HEK293 (cell line): Measurements from ENCODE around the gene S100A8.
"Not testable (repeated sequence)": the region's sequence is repeated elsewhere in the genome, so short reads cannot be mapped to it uniquely, and the experiment has no call there.

ENCODE experiments used
- CTCF ChIA-PET: fragments of 350-600 bp; formaldehyde crosslinking; extraction: SDS; loops from one replicate; lab custom pipeline; 2021; ENCODE audit warnings: antibody characterized with exemption; lab: Yijun Ruan, JAX
- POLR2A ChIA-PET: fragments of 300-600 bp; formaldehyde crosslinking; extraction: SDS; loops from one replicate; lab custom pipeline; 2020; ENCODE audit warnings: antibody characterized with exemption, inconsistent platforms; lab: Yijun Ruan, JAX
- H3K27ac ChIP-seq: fragments of 200-500 bp; sonication (Bioruptor generic); 2 replicates; pipeline ENCODE4 v1.5.1; 2014; ENCODE audit warnings: low read depth, low read length, control low read depth, inconsistent platforms; ENCODE audit errors: extremely low read depth
- H3K36me3 ChIP-seq, 2 experiments: fragments of 200-500 bp in 1 of 2; sonication (Bioruptor generic) in 1 of 2; 1 replicate in 1 of 2; 2 replicates in 1 of 2; pipeline ENCODE4 v1.5.1; 2014 to 2017; ENCODE audit warnings: inconsistent platforms in 2 of 2, low read length in 2 of 2; ENCODE audit not compliant: control insufficient read depth in 2 of 2, insufficient read depth in 1 of 2
- H3K4me1 ChIP-seq: fragments of 200-500 bp; sonication (Bioruptor generic); 2 replicates; pipeline ENCODE4 v1.5.1; 2014; ENCODE audit warnings: mild to moderate bottlenecking, low read length, inconsistent platforms; ENCODE audit not compliant: control insufficient read depth, insufficient read depth
- H3K4me3 ChIP-seq: 2 replicates; pipeline ENCODE4 v1.5.1; 2011; ENCODE audit warnings: low read depth, mild to moderate bottlenecking, control low read depth, low read length, moderate library complexity
- H3K9me3 ChIP-seq: fragments of 200-500 bp; sonication (Bioruptor generic); 2 replicates; pipeline ENCODE4 v1.5.1; 2014; ENCODE audit warnings: low read depth, low read length, inconsistent platforms; ENCODE audit not compliant: control insufficient read depth, insufficient read depth
- BCL11A ChIP-seq: fragments of 450-650 bp; formaldehyde crosslinking; IDR thresholded peaks from 2 replicates; pipeline ENCODE4 v1.5.1; 2016; ENCODE audit warnings: low read depth, missing biosample characterization, missing genetic modification characterization
- CTCF ChIP-seq: fragments of 450-650 bp; formaldehyde crosslinking; IDR thresholded peaks from 2 replicates; pipeline ENCODE4 v1.5.1; 2016; ENCODE audit warnings: missing biosample characterization, missing genetic modification characterization
- GFI1B ChIP-seq: fragments of 450-650 bp; formaldehyde crosslinking; IDR thresholded peaks from 2 replicates; pipeline ENCODE4 v1.5.1; 2016; ENCODE audit warnings: missing biosample characterization, missing genetic modification characterization
- ZNF121 ChIP-seq: fragments of 450-650 bp; formaldehyde crosslinking; IDR thresholded peaks from 2 replicates; pipeline ENCODE4 v1.5.1; 2016; ENCODE audit warnings: missing biosample characterization, missing genetic modification characterization
- ZNF202 ChIP-seq: fragments of 450-650 bp; formaldehyde crosslinking; IDR thresholded peaks from 2 replicates; pipeline ENCODE4 v1.5.1; 2016; ENCODE audit warnings: missing biosample characterization, missing genetic modification characterization, borderline replicate concordance
- ZNF23 ChIP-seq: fragments of 450-650 bp; formaldehyde crosslinking; IDR thresholded peaks from 2 replicates; pipeline ENCODE4 v1.5.1; 2016; ENCODE audit warnings: missing biosample characterization, missing genetic modification characterization, borderline replicate concordance
- ZNF266 ChIP-seq: fragments of 450-650 bp; formaldehyde crosslinking; IDR thresholded peaks from 2 replicates; pipeline ENCODE4 v1.5.1; 2016; ENCODE audit warnings: missing biosample characterization, missing genetic modification characterization, low read depth
- ZNF391 ChIP-seq: fragments of 450-650 bp; formaldehyde crosslinking; IDR thresholded peaks from 2 replicates; pipeline ENCODE4 v1.5.1; 2016; ENCODE audit warnings: low read depth, missing biosample characterization, missing genetic modification characterization, borderline replicate concordance
- ZNF501 ChIP-seq: fragments of 450-650 bp; formaldehyde crosslinking; IDR thresholded peaks from 2 replicates; pipeline ENCODE4 v1.5.1; 2016; ENCODE audit warnings: missing biosample characterization, missing genetic modification characterization
- ZNF510 ChIP-seq: fragments of 450-650 bp; formaldehyde crosslinking; IDR thresholded peaks from 2 replicates; pipeline ENCODE4 v1.5.1; 2018; ENCODE audit warnings: mild to moderate bottlenecking, missing genetic modification characterization, missing biosample characterization; ENCODE audit not compliant: insufficient replicate concordance
- ZNF626 ChIP-seq: fragments of 450-650 bp; sonication (Bioruptor Pico); formaldehyde crosslinking; IDR thresholded peaks from 2 replicates; pipeline ENCODE4 v1.5.1; 2018; ENCODE audit warnings: missing biosample characterization, missing genetic modification characterization, inconsistent platforms
- ZNF645 ChIP-seq: fragments of 450-650 bp; formaldehyde crosslinking; IDR thresholded peaks from 2 replicates; pipeline ENCODE4; 2016; ENCODE audit warnings: missing biosample characterization, missing genetic modification characterization
- ZNF658 ChIP-seq: fragments of 450-650 bp; formaldehyde crosslinking; IDR thresholded peaks from 2 replicates; pipeline ENCODE4; 2016; ENCODE audit warnings: missing biosample characterization, missing genetic modification characterization
- TF ChIP-seq, protein P1 (sequence below): fragments of 450-650 bp; formaldehyde crosslinking; IDR thresholded peaks from 2 replicates; pipeline ENCODE4 v1.5.1; 2017; ENCODE audit warnings: missing biosample characterization, missing genetic modification characterization
- TF ChIP-seq, protein P2 (sequence below): fragments of 450-650 bp; formaldehyde crosslinking; conservative IDR thresholded peaks from 2 replicates; pipeline ENCODE4 v1.5.1; 2016; ENCODE audit warnings: low read depth, missing biosample characterization, missing genetic modification characterization

S100A8 gene

DNA sequence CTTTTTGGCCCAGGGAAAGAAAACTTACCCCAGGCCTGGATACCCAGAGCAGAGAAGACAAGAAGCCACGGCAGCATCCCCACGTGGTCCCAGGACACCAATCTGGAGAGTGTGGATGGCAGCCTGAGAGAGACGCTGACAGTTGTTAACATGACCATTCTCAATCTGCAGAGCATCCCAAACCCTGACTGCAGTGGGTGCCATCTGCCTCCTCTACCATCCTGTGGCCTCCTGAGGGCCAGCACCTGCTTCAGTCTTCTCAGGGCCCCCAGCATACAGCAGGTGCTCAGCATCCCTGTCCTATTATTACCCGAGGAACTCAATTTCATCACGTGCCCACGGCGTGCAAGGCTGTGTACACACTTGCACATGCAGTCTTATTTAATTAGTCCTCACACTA is 43.0 kb downstream of the S100A8 start:
- Histone ChIP-seq H3K9me3 (no peaks in the 10 kb centered on the region), H3K4me1 (no peaks in the 10 kb centered on the region), H3K36me3 (no peaks in the 10 kb centered on the region), H3K27ac (no peak overlapping the region), H3K4me3 (no peak overlapping the region)
- CTCF ChIA-PET: interaction anchor here (0.6 to 11.6 kb wide), 6 partner anchors 44 to 250 kb away, joined by 3 to 259 read pairs (median 3); no protein-coding TSS in a partner anchor
- POLR2A ChIA-PET: no interaction called here
- TF ChIP-seq, protein P1, sequence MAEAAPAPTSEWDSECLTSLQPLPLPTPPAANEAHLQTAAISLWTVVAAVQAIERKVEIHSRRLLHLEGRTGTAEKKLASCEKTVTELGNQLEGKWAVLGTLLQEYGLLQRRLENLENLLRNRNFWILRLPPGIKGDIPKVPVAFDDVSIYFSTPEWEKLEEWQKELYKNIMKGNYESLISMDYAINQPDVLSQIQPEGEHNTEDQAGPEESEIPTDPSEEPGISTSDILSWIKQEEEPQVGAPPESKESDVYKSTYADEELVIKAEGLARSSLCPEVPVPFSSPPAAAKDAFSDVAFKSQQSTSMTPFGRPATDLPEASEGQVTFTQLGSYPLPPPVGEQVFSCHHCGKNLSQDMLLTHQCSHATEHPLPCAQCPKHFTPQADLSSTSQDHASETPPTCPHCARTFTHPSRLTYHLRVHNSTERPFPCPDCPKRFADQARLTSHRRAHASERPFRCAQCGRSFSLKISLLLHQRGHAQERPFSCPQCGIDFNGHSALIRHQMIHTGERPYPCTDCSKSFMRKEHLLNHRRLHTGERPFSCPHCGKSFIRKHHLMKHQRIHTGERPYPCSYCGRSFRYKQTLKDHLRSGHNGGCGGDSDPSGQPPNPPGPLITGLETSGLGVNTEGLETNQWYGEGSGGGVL (tag by site-specific recombination): no peak
- no peak for TF ChIP-seq BCL11A (tag by site-specific recombination)
- TF ChIP-seq, protein P2, sequence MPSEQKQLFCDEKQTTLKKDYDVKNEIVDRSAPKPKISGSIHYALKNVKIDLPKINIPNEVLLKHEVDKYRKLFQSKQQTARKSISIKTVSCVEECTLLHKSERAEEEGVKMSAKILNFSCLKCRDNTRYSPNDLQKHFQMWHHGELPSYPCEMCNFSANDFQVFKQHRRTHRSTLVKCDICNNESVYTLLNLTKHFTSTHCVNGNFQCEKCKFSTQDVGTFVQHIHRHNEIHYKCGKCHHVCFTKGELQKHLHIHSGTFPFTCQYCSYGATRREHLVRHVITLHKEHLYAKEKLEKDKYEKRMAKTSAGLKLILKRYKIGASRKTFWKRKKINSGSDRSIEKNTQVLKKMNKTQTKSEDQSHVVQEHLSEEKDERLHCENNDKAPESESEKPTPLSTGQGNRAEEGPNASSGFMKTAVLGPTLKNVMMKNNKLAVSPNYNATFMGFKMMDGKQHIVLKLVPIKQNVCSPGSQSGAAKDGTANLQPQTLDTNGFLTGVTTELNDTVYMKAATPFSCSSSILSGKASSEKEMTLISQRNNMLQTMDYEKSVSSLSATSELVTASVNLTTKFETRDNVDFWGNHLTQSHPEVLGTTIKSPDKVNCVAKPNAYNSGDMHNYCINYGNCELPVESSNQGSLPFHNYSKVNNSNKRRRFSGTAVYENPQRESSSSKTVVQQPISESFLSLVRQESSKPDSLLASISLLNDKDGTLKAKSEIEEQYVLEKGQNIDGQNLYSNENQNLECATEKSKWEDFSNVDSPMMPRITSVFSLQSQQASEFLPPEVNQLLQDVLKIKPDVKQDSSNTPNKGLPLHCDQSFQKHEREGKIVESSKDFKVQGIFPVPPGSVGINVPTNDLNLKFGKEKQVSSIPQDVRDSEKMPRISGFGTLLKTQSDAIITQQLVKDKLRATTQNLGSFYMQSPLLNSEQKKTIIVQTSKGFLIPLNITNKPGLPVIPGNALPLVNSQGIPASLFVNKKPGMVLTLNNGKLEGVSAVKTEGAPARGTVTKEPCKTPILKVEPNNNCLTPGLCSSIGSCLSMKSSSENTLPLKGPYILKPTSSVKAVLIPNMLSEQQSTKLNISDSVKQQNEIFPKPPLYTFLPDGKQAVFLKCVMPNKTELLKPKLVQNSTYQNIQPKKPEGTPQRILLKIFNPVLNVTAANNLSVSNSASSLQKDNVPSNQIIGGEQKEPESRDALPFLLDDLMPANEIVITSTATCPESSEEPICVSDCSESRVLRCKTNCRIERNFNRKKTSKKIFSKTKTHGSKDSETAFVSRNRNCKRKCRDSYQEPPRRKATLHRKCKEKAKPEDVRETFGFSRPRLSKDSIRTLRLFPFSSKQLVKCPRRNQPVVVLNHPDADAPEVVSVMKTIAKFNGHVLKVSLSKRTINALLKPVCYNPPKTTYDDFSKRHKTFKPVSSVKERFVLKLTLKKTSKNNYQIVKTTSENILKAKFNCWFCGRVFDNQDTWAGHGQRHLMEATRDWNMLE: no peak
- no peak for TF ChIP-seq CTCF
- no peak for TF ChIP-seq ZNF266 (tag by site-specific recombination)
- no peak for TF ChIP-seq ZNF510
- no peak for TF ChIP-seq ZNF121
- no peak for TF ChIP-seq ZNF658 (tag by site-specific recombination)
- no peak for TF ChIP-seq ZNF23 (tag by site-specific recombination)
- TF ChIP-seq ZNF202 (tag by site-specific recombination): no peak
- TF ChIP-seq ZNF501 (tag by site-specific recombination): no peak
- TF ChIP-seq ZNF391 (tag by site-specific recombination): no peak
- no peak for TF ChIP-seq ZNF645 (tag by site-specific recombination)
- TF ChIP-seq ZNF626: no peak
- TF ChIP-seq GFI1B: no peak
- TF ChIP-seq, all 188 proteins: peak for 0

DNA sequence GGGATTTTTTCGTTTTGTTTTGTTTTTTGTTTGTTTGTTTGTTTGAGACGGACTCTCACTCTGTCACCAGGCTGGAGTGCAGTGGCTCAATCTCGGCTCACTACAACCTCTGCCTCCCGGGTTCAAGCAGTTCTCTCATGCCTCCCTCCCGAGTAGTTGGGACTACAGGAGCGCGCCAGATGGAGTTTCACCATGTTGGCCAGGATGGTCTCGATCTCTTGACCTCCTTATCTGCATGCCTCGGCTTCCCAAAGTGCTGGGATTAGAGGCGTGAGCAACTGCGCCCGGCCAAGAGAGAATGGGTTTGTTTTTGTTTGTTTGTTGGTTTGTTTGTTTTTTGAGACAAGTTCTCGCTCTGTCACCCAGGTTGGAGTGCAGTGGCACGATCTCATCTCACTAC is 43.8 kb downstream of the S100A8 start:
- H3K4me3 ChIP-seq, H3K36me3 ChIP-seq, H3K27ac ChIP-seq, POLR2A ChIA-PET, H3K4me1 ChIP-seq, H3K9me3 ChIP-seq: not testable (repeated sequence)
- CTCF ChIA-PET: interaction anchor here (0.6 to 0.7 kb wide), 3 partner anchors 164 to 684 kb away, joined by 3 read pairs; no protein-coding TSS in a partner anchor
